Stimulated activated CD8-positive, alpha-beta memory T cell treated with anti-CD3 and anti-CD28 coated beads, Interleukin-12 subunit alpha, Interleukin-12 subunit beta, amount 100 ng/mL, for 24 hours (primary cell): Measurements from ENCODE around the gene APEH.

Source experiments
- DNase-seq: peaks from one replicate; pipeline ENCODE4 v3.0.0-alpha.2; 2020; ENCODE audit errors: extremely low read depth

The APEH gene

GRCh38 chr3:49650637-49651036 is 23.5 kb upstream of the APEH start:
- no peak for DNase-seq

GRCh38 chr3:49652218-49652902 is 21.8 kb upstream of the APEH start:
- DNase-seq, result no peak

- DNase-seq, result no peak
Measured at GRCh38 chr3:49652903-49653415, 21.2 kb upstream of the APEH start.

GRCh38 chr3:49653621-49654020 is 20.5 kb upstream of the APEH start:
- DNase-seq, result no peak

- no peak for DNase-seq
Measured at GRCh38 chr3:49654176-49654825, 19.9 kb upstream of the APEH start.

GRCh38 chr3:49654955-49655556 is 19.1 kb upstream of the APEH start:
- DNase-seq, result no peak

GRCh38 chr3:49655731-49656285 is 18.3 kb upstream of the APEH start:
- no peak for DNase-seq

GRCh38 chr3:49656541-49657112 is 17.5 kb upstream of the APEH start:
- no peak for DNase-seq

- DNase-seq, result no peak
Measured at GRCh38 chr3:49657208-49657915, 16.8 kb upstream of the APEH start.

- no peak for DNase-seq
Measured at GRCh38 chr3:49658711-49659110, 15.4 kb upstream of the APEH start.

- no peak for DNase-seq
Measured at GRCh38 chr3:49659756-49660155, 14.4 kb upstream of the APEH start.

GRCh38 chr3:49661281-49661680 is 12.9 kb upstream of the APEH start:
- DNase-seq, result no peak

- DNase-seq, result no peak
Measured at GRCh38 chr3:49662021-49662420, 12.1 kb upstream of the APEH start.

- no peak for DNase-seq
Measured at GRCh38 chr3:49662720-49663413, 11.3 kb upstream of the APEH start.

- DNase-seq, result no peak
Measured at GRCh38 chr3:49663831-49664230, 10.3 kb upstream of the APEH start.

- DNase-seq, result no peak
Measured at GRCh38 chr3:49664300-49664699, 9.9 kb upstream of the APEH start.

GRCh38 chr3:49665822-49666519 is 8.2 kb upstream of the APEH start:
- DNase-seq, result no peak

GRCh38 chr3:49666592-49666991 is 7.6 kb upstream of the APEH start:
- no peak for DNase-seq

- no peak for DNase-seq
Measured at GRCh38 chr3:49667701-49668413, 6.3 kb upstream of the APEH start.

GRCh38 chr3:49668414-49668797 is 5.7 kb upstream of the APEH start:
- no peak for DNase-seq
